Diencephalon (tissue), 1 donor: Measurements from ENCODE around the gene FDX1. TPM values are rescaled to one million over a fixed set of nuclear protein-coding genes. Genes with fewer than 3 reads are reported as not detected.

Experiments
- total RNA-seq: library from RNA; depleted of rRNA; stranded (reverse); fragments of >200 nt; gene quantifications from one replicate; pipeline ENCODE4 v1.2.3, GENCODE V29; 2014

The FDX1 gene, protein sequence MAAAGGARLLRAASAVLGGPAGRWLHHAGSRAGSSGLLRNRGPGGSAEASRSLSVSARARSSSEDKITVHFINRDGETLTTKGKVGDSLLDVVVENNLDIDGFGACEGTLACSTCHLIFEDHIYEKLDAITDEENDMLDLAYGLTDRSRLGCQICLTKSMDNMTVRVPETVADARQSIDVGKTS
- total RNA-seq = 18.7 TPM

GRCh38 chr11:110429731-110430266 is at the start of gene FDX1:
FDX1 (plus strand) TSS chr11:110429948; CDS start chr11:110430121, 173 bp downstream.

Other genes starting within 250 kb of the FDX1 start
- 125 TPM for gene RDX, start 133.3 kb upstream of the FDX1 start, total RNA-seq